Esophagus muscularis mucosa (tissue), 3 donors: Measurements from ENCODE around the gene SIDT2.

Experiments
- POLR2A ChIP-seq: fragments of 450-650 bp; IDR thresholded peaks from one replicate; pipeline ENCODE4 v1.6.1; 2017; ENCODE audit warnings: antibody characterized with exemption, moderate library complexity, mild to moderate bottlenecking, low read depth
- TF ChIP-seq, protein P1 (sequence below), 3 experiments: fragments of 200-600 bp in 2 of 3; fragments of 450-650 bp in 1 of 3; sonication (generic) in 2 of 3; IDR thresholded peaks; one replicate each; pipeline ENCODE4 v1.5.1; 2017 to 2019; ENCODE audit warnings: antibody characterized with exemption in 3 of 3, mild to moderate bottlenecking in 2 of 3, moderate library complexity in 1 of 3

DNA sequence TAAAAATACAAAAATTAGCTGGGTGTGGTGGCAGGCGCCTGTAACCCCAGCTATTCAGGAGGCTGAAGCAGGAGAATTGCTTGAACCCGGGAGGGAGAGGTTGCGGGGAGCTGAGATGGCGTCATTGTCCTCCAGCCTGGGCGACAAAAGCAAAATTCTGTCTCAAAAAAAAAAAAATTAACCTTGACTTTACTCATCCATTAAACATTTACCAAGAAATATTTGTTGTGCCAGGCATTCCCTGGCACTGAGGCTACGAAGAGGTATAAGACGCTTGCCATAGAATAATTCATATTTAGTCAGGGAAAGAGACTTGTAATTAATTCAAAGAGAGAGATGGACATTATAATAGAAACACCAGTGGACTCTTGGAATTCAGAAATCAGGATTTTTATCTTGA is 47.7 kb upstream of the SIDT2 start:
- TF ChIP-seq, protein P1, sequence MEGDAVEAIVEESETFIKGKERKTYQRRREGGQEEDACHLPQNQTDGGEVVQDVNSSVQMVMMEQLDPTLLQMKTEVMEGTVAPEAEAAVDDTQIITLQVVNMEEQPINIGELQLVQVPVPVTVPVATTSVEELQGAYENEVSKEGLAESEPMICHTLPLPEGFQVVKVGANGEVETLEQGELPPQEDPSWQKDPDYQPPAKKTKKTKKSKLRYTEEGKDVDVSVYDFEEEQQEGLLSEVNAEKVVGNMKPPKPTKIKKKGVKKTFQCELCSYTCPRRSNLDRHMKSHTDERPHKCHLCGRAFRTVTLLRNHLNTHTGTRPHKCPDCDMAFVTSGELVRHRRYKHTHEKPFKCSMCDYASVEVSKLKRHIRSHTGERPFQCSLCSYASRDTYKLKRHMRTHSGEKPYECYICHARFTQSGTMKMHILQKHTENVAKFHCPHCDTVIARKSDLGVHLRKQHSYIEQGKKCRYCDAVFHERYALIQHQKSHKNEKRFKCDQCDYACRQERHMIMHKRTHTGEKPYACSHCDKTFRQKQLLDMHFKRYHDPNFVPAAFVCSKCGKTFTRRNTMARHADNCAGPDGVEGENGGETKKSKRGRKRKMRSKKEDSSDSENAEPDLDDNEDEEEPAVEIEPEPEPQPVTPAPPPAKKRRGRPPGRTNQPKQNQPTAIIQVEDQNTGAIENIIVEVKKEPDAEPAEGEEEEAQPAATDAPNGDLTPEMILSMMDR (IDR thresholded peaks at IDR 0.05): no peak
- TF ChIP-seq POLR2A: no peak
